Measurements from ENCODE around the gene SGTB. TPM values are rescaled to one million over a fixed set of nuclear protein-coding genes. Genes with fewer than 3 reads are reported as not detected.
"Not testable (repeated sequence)": the region's sequence is repeated elsewhere in the genome, so short reads cannot be mapped to it uniquely, and the experiment has no call there.

SGTB gene
- total RNA-seq, 3 donors from 2014 or later: 1.9 to 8.8 (median 5.8) TPM

DNA sequence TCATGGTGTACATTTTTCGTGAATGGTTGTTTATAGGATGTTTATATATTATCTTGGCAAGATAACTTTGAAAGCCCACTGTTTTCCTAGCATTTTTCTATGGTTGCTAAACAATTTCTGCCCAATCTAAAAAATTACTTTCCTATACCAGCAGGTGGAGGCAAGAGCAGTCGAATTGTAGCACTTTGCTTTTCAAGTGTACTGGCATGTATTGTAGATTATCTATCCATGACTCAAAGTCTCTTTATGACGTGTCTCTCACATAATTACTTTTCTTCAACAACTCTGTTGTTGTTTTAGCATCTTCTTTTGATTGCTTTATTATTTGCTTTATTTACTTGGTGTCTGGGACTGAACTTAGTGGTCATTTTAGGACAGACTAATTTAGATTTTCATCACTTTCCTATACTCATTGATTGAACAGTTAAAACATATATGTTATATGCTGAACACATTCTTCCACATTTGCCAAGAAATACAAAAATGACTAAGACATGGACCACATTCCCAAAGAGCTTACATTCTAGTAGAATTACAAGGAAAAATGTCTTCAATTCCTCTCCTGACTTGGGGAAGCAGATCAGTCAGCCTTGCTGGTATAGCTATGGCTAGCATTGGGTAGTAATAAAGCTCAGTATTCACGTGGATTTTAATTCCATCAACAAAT lies 20.8 kb upstream of the SGTB start:
- H3K4me1 ChIP-seq (ENCODE audit: low read depth): no peaks in the 10 kb centered on the region
- H3K36me3 ChIP-seq (ENCODE audit: low read depth): no peaks in the 10 kb centered on the region
- H3K4me3 ChIP-seq: no peak overlapping the region
- peak in 1 of 3 donors; percentile 17 for DNase-seq
- ATAC-seq: peak; percentile 87
- H3K9me3 ChIP-seq: no peaks in the 10 kb centered on the region
- TF ChIP-seq CTCF (IDR thresholded peaks at IDR 0.05): peak; percentile 30
- intact Hi-C loops (cut with DNase I, micrococcal nuclease): no loop called here

DNA sequence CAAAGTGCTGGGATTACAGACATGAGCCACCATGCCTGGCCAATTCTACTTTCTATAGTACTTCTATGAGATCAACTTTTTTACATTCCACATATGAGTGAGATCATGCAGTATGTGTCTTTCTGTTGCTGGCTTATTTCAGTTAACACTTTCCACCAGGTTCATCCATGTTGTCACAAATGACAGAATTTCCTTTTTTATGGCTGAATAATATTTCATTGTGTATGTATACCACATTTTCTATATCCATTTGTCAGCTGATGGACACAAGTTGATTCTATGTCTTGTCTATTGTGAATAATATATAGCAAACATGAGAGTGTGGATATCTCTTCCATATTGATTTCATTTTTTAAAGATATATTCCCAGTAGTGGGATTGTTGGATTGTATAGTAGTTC lies 17.3 kb upstream of the SGTB start:
- ATAC-seq: no peak
- intact Hi-C loops (cut with DNase I, micrococcal nuclease): no loop called here
- H3K4me3 ChIP-seq: no peak overlapping the region
- no peaks in the 10 kb centered on the region for H3K36me3 ChIP-seq (ENCODE audit: low read depth)
- H3K9me3 ChIP-seq: no peaks in the 10 kb centered on the region
- no peak for DNase-seq
- no peaks in the 10 kb centered on the region for H3K4me1 ChIP-seq (ENCODE audit: low read depth)
- no peak for TF ChIP-seq CTCF (IDR thresholded peaks at IDR 0.05)

- H3K4me1 ChIP-seq (ENCODE audit: low read depth): no peaks in the 10 kb centered on the region
- no peaks in the 10 kb centered on the region for H3K36me3 ChIP-seq (ENCODE audit: low read depth)
- DNase-seq: no peak
- intact Hi-C loops (cut with DNase I, micrococcal nuclease): no loop called here
- no peak for ATAC-seq
- H3K4me3 ChIP-seq: no peak overlapping the region
- no peak for TF ChIP-seq CTCF (IDR thresholded peaks at IDR 0.05)
- no peaks in the 10 kb centered on the region for H3K9me3 ChIP-seq
Observed at GRCh38 chr5:65738305-65738704, 16.4 kb upstream of the SGTB start.

DNA sequence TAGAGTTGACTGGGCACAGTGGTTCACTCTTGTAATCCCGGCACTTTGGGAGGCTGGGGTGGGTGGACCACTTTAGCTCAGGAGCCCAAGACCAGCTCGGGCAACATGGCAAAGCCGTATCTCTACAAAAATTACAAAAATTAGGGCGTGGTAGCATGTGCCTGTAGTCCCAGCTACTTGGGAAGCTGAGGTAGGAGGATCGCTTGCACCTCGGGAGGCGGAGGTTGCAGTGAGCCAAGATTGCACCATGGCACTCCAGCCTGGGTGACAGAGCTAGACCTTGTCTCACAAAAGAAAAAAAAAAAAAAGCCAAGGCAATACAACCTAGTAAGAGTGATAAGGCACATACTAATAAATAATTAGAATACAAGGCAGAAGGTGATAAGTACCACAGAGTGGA lies 15.9 kb upstream of the SGTB start:
- no peak for TF ChIP-seq CTCF (IDR thresholded peaks at IDR 0.05)
- no peak overlapping the region for H3K4me3 ChIP-seq

DNA sequence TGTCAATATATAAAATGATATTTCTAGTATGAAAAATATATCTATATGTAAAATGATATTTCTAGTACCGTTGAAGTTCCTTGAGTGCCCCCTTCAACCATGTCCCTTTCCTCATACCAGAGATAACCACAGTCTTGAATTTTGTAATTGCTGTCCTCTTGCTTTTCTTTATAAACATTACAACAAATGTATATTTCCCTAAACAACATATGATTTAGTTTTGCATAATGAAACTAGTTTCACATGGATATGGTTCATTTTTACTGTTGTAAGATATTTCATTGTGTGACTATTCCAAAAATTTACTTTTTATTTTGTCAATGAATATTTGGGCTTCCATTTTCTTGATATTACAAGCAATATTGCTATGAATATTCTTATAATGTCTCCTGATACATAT lies 14.1 kb upstream of the SGTB start:
- Histone ChIP-seq H3K9me3 (no peaks in the 10 kb centered on the region), H3K4me3 (no peak overlapping the region), H3K36me3 (ENCODE audit: low read depth) (no peaks in the 10 kb centered on the region), H3K4me1 (ENCODE audit: low read depth) (no peaks in the 10 kb centered on the region)
- TF ChIP-seq CTCF (IDR thresholded peaks at IDR 0.05): no peak
- DNase-seq (no peak), ATAC-seq (no peak)
- intact Hi-C loops (cut with DNase I, micrococcal nuclease): no loop called here

More for the DNA sequence above, 15.9 kb upstream of the SGTB start:
- DNase-seq: no peak
- ATAC-seq: no peak
- no peaks in the 10 kb centered on the region for H3K9me3 ChIP-seq
- intact Hi-C loops (cut with DNase I, micrococcal nuclease): no loop called here
- no peaks in the 10 kb centered on the region for H3K36me3 ChIP-seq (ENCODE audit: low read depth)
- no peaks in the 10 kb centered on the region for H3K4me1 ChIP-seq (ENCODE audit: low read depth)

- intact Hi-C loops (cut with DNase I, micrococcal nuclease): no loop called here
- H3K9me3 ChIP-seq: no peaks in the 10 kb centered on the region
- H3K36me3 ChIP-seq (ENCODE audit: low read depth): no peaks in the 10 kb centered on the region
- H3K4me3 ChIP-seq: no peak overlapping the region
- ATAC-seq: no peak
- DNase-seq: peak in 1 of 3 donors; percentile 8
- H3K4me1 ChIP-seq (ENCODE audit: low read depth): no peaks in the 10 kb centered on the region
- TF ChIP-seq CTCF (IDR thresholded peaks at IDR 0.05): no peak
Observed at GRCh38 chr5:65734921-65735320, 13.0 kb upstream of the SGTB start.

- H3K4me3 ChIP-seq; H3K4me1 ChIP-seq (ENCODE audit: low read depth); DNase-seq; ATAC-seq; intact Hi-C loops (cut with DNase I, micrococcal nuclease); H3K9me3 ChIP-seq; H3K36me3 ChIP-seq (ENCODE audit: low read depth): not testable (repeated sequence)
Observed at GRCh38 chr5:65734196-65734775, 12.4 kb upstream of the SGTB start.

DNA sequence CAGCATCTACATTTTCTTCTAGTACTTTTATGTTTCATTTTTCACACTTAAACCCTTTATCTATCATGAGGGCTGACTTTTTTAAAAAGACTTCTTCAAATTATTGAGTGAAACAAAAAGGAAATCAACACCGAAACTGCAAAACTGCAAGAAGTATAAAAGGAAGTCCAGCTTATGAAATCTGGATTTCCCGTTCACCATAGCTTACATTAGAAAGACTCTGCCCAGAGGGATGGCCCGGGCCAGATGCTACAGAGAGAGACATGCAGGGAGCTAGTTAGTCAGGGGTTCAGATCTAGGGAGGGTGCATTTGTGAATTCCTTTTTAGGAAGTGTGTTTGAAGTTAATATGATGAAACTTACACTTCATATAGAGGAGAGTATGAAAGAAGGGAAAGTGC lies 10.1 kb upstream of the SGTB start:
- H3K9me3 ChIP-seq; H3K36me3 ChIP-seq (ENCODE audit: low read depth); H3K4me1 ChIP-seq (ENCODE audit: low read depth); H3K4me3 ChIP-seq; intact Hi-C loops (cut with DNase I, micrococcal nuclease): not testable (repeated sequence)
- DNase-seq (peak in 1 of 3 donors; percentile 9), ATAC-seq (peak; percentile 34)

Measured in mucosa of descending colon (tissue), 3 donors.